HG03460 (cell line): ENCODE measurements around the gene RASGRF2.
"Not testable (repeated sequence)": the region's sequence is repeated elsewhere in the genome, so short reads cannot be mapped to it uniquely, and the experiment has no call there.

Experiments
- ATAC-seq: cut with Tn5 transposase; IDR thresholded peaks from one replicate; pipeline ENCODE4 v1.9.1; 2021; ENCODE audit not compliant: unreplicated experiment

RASGRF2 gene

DNA sequence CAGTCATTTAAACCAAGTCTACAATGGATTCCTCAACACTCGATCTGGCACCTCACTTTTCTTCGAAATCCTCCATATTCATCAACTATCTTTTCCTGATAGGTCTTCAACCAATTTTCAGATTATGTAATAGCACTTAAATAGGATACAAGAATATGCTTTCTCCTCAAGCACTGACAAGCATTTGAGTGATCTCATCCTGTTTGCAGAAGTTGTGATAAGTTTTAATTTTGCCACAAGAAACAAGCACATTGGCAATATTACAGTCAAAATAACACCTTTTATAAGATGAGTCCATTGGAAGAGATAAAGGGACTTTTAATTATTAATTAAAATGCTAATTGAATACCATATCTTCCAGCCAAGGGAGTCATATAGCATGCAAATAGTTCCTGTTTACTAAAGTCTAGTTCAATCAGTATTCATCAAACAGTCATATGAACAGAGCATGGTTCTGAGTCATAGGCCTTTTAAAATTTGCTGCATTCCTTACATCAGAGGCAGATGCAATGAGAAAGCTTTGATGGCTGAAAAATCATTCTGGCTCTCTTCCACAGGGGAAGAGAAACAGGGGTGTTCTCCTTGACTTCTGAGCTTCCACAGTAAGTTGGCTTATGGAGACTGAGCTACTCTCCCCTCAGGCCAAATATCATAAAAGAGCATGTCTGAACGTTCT, 308.5 kb downstream of the RASGRF2 start:
- no peak for ATAC-seq

DNA sequence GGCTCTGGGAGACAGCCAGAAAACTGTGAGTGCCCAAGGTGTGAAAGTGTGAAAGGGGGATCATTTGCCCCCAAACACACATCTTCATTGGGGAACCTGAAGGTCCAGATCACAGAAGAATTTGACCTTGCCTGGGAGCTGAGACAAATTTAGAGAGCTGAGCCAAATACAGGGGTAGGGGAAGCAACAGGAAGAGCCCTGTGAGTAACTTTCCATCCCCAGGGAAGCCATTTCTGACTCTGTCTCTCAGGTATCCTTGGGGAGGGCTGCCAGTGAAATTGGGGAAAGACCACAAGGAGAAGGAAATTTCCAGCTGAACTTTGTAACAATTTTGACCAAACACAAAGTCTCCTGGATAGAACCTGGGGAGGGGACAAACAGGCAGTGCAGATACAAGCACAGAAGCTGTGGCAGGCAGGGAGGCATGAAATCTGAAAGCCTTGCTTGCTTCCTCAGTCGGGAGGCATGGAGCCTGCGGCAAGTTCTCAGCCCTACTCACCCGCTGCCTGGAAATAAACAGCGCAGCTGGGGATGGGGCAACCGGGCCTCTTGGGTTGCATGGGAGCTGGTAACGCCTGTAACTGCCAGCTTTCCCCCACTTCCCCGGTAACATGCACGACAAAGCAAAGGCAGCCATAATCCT, 309.7 kb downstream of the RASGRF2 start:
- ATAC-seq, result no peak

DNA sequence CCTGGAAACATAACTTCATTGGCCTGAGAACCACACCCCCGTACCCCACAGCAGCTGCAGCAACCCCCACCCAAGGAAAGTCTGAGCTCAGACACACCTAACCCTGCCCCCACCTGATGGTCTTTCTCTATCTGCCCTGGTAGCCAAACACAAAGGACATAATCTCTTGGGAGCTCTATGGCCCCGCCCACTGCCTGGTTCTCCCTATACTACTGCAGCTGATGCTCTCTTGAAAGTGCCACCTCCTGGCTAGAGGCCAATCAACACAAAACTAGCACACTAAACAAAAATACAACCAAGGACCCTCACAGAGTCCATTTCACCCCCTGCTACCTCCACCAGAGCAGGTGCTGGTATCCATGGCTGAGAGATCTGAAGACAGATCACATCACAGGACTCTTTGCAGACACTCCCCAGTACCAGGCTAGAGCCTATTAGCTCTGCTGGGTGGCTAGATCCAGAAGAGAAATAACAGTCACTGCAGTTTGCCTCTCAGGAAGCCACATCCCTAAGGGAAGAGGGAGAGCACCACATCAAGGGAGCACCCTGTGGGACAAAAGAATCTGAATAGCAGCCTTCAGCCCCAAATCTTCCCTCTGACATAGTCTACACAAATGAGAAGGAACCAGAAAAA, 310.3 kb downstream of the RASGRF2 start:
- ATAC-seq, result not testable (repeated sequence)
